Suprapubic skin (tissue), 3 donors: ENCODE measurements around the gene COL19A1.

Source experiments
- CTCF ChIP-seq, 2 donors: fragments of 200-600 bp in 1 of 2; fragments of 450-650 bp in 1 of 2; sonication (generic) in 1 of 2; IDR thresholded peaks; one replicate each; pipeline ENCODE4 v1.5.1; 2016 to 2019; ENCODE audit warnings: antibody characterized with exemption in 2 of 2, mild to moderate bottlenecking in 1 of 2, moderate library complexity in 1 of 2
- EP300 ChIP-seq: sonication (generic); formaldehyde crosslinking; IDR thresholded peaks from one replicate; pipeline ENCODE4 v1.6.1; 2017; ENCODE audit warnings: antibody characterized with exemption
- POLR2A ChIP-seq, 2 donors: fragments of 450-650 bp; IDR thresholded peaks; one replicate each; pipeline ENCODE4 v1.6.1; 2017; ENCODE audit warnings: antibody characterized with exemption in 2 of 2, mild to moderate bottlenecking in 2 of 2, moderate library complexity in 2 of 2

GRCh38 chr6:70180901-70181599 is 314.7 kb downstream of the COL19A1 start:
- no peak for TF ChIP-seq CTCF (IDR thresholded peaks at IDR 0.05)
- TF ChIP-seq POLR2A (IDR thresholded peaks at IDR 0.05) = no peak
- TF ChIP-seq EP300 = no peak
